Large intestine (tissue), 3 donors: Measurements from ENCODE around the gene NCOR2. TPM values are rescaled to one million over a fixed set of nuclear protein-coding genes. Genes with fewer than 3 reads are reported as not detected.

Experiments
- DNase-seq, 2 donors: peaks; one replicate each; pipeline versions ENCODE4 v3.0.0 to v3.0.0-alpha.2; 2013
- H3K27ac ChIP-seq: one replicate; pipeline ENCODE4 v1.5.1; 2013; ENCODE audit warnings: low read length
- H3K27me3 ChIP-seq: 2 replicates; pipeline ENCODE4 v1.6.1; 2013; ENCODE audit warnings: low read length; ENCODE audit not compliant: control insufficient read depth, insufficient read depth
- H3K36me3 ChIP-seq: 2 replicates; pipeline ENCODE4 v1.6.1; 2013; ENCODE audit warnings: low read length; ENCODE audit not compliant: control insufficient read depth, insufficient read depth
- H3K4me1 ChIP-seq: one replicate; pipeline ENCODE4 v1.6.1; 2013; ENCODE audit warnings: low read length; ENCODE audit not compliant: control insufficient read depth, insufficient read depth
- H3K4me3 ChIP-seq: one replicate; pipeline ENCODE4 v1.5.1; 2013; ENCODE audit warnings: low read length
- H3K9me3 ChIP-seq: one replicate; pipeline ENCODE4 v1.6.1; 2013; ENCODE audit warnings: mild to moderate bottlenecking, low read depth, low read length, moderate library complexity; ENCODE audit not compliant: control insufficient read depth
- WGBS: methylation state at CpG from one replicate; pipeline ENCODE4 v1.1.5; 2013; ENCODE audit warnings: low lambda C conversion rate; ENCODE audit not compliant: insufficient coverage; 5-methylcytosine and 5-hydroxymethylcytosine counted together
- polyA plus RNA-seq: library from polyadenylated mRNA; unstranded; fragments of 120-200 nt; gene quantifications from one replicate; pipeline ENCODE4 v1.2.1, GENCODE V29; 2013

NCOR2 gene
- polyA plus RNA-seq, 1 donor = 86.3 TPM

DNA sequence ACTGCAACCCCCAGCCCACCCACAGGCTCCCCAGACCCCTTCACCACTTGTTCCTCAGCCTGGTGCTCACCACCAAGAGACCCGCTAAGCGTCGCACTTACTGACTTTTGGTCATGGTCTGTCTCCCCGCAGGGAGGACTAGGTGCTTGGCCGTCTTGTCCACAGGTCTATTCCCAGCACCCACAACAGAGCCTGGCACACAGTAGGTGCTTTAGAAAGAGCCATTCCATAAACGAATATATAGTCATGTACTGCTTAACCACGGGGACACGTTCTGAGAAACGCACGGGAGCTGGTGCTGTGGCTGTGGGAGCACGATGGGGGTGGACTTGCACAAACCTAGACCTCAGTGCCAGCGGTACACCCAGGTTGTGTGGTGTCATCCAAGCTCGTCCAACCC, 34.0 kb downstream of the NCOR2 start:
- DNase-seq = no peak
- peaks cover 27% of the 10 kb centered on the region for H3K4me1 ChIP-seq
- no CpG with 5 or more reads among the region's 13 CpGs for WGBS

GRCh38 chr12:124532967-124533366, 34.4 kb downstream of the NCOR2 start:
- H3K4me1 ChIP-seq = peaks cover 22% of the 10 kb centered on the region

More for the DNA sequence above, 34.0 kb downstream of the NCOR2 start:
- Histone ChIP-seq H3K9me3 (no peaks in the 10 kb centered on the region), H3K36me3 (peaks cover 18% of the 10 kb centered on the region), H3K4me3 (no peak overlapping the region), H3K27ac (no peak overlapping the region), H3K27me3 (no peaks in the 10 kb centered on the region)

GRCh38 chr12:124532331-124532750, 35.1 kb downstream of the NCOR2 start:
- peaks cover 16% of the 10 kb centered on the region for H3K4me1 ChIP-seq
- peaks cover 20% of the 10 kb centered on the region for H3K36me3 ChIP-seq
- no peak overlapping the region for H3K4me3 ChIP-seq
- no CpG with 5 or more reads among the region's 14 CpGs for WGBS
- no peak for DNase-seq
- no peaks in the 10 kb centered on the region for H3K9me3 ChIP-seq
- no peak overlapping the region for H3K27ac ChIP-seq
- H3K27me3 ChIP-seq = no peaks in the 10 kb centered on the region

More at GRCh38 chr12:124532967-124533366, 34.4 kb downstream of the NCOR2 start:
- H3K9me3 ChIP-seq = no peaks in the 10 kb centered on the region
- peaks cover 20% of the 10 kb centered on the region for H3K36me3 ChIP-seq
- no CpG with 5 or more reads among the region's 5 CpGs for WGBS
- H3K4me3 ChIP-seq = no peak overlapping the region
- H3K27me3 ChIP-seq = no peaks in the 10 kb centered on the region
- peak in 1 of 2 donors; percentile 57 for DNase-seq
- H3K27ac ChIP-seq = no peak overlapping the region

DNA sequence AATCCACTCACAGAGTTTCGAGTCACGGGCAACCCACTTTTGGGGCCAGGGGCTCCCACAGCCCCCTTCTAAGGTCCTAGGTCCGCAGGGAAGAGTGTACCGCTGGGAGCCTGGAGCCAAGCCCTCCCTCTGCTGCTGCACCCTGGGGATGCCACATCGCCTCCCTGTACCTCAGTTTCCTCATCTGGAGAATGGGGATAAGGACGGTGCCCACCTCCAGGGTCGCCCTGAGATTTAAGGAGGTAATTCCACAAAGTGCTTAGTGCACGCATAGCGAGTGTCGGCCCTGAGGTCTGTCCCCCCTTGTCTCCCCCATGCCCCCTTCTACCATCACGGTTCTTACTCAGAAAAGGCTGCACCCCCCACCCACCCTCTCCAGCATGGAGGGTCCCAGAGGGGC, 35.5 kb downstream of the NCOR2 start:
- Histone ChIP-seq H3K27ac (no peak overlapping the region), H3K27me3 (no peaks in the 10 kb centered on the region), H3K4me1 (peaks cover 16% of the 10 kb centered on the region), H3K4me3 (no peak overlapping the region), H3K36me3 (peaks cover 23% of the 10 kb centered on the region), H3K9me3 (no peaks in the 10 kb centered on the region)
- no CpG with 5 or more reads among the region's 11 CpGs for WGBS
- DNase-seq = no peak

- Histone ChIP-seq H3K4me1 (peaks cover 16% of the 10 kb centered on the region), H3K27ac (no peak overlapping the region), H3K36me3 (peaks cover 25% of the 10 kb centered on the region), H3K9me3 (no peaks in the 10 kb centered on the region), H3K4me3 (no peak overlapping the region), H3K27me3 (no peaks in the 10 kb centered on the region)
- WGBS = no CpG with 5 or more reads among the region's 14 CpGs
- DNase-seq = peak in 1 of 2 donors; percentile 32
Observed at GRCh38 chr12:124531281-124531745, 36.1 kb downstream of the NCOR2 start.

DNA sequence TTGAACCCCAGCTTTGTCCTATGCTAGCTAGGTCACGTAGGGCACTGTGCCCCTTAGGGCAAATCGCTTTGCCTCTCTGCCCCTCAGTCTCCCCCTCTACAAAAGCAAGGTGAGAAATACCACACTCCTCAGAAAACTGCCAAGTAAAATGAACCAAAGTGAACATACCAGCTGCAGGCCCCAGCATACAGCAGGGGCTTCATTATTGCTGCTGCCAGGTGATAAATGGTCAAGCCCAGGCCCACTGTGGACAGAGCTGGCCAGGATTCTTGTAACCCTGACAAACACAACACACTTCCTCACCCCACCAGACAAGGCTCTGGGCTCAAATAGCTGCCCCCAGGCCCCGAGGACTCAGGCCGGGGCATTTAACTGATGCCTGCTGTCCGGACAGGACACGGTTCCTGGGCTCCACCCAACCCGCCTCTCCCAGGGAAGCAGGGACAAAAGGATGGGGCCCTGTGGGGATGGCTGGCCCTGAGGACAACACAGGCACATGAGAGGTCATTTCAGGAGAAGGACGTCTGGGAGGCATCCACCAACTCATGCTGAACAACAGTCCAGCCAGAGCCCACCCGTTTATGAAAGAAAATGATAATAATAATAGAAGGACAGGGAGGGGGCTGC, 36.7 kb downstream of the NCOR2 start:
- WGBS = no CpG with 5 or more reads among the region's 9 CpGs
- no peaks in the 10 kb centered on the region for H3K9me3 ChIP-seq
- H3K4me1 ChIP-seq = peaks cover 19% of the 10 kb centered on the region
- no peak overlapping the region for H3K4me3 ChIP-seq
- no peak for DNase-seq
- H3K27ac ChIP-seq = no peak overlapping the region
- peaks cover 29% of the 10 kb centered on the region for H3K36me3 ChIP-seq
- no peaks in the 10 kb centered on the region for H3K27me3 ChIP-seq

DNA sequence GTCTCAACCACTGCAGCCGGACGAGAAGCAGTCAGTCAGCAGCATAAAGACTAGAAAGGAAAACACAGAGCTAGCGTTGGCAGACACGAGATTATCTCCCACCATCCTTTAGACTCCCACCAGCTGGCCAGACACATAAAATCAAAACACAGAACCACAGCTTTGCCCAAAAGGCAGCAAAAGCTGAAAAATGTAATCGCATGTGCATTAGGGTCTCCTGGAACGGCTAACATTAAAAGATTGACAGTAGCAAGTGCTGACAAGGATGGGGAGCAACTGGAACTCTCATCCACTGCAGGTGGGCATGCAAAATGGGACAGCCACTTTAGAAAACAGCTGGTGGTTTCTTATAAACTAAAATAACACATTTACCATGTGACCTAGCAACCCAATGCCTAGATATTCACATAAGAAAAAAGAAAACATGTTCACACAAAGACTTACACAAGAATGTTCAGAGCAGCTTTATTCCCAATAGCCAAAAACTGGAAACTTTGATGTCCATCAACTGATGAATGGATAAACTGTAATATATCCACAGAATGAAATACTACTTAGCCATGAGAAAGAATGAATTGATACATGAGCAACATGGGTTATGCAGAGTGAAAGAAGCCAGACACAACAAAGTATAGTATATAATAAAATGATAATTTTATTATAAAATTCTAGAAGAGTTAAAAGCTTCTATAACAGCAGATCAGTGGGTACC, 37.7 kb downstream of the NCOR2 start:
- H3K36me3 ChIP-seq = peaks cover 29% of the 10 kb centered on the region
- no peak overlapping the region for H3K4me3 ChIP-seq
- WGBS = 92% methylated on average over 2 of the region's 6 CpGs
- H3K4me1 ChIP-seq = peaks cover 19% of the 10 kb centered on the region
- no peak for DNase-seq
- H3K27ac ChIP-seq = no peak overlapping the region
- no peaks in the 10 kb centered on the region for H3K27me3 ChIP-seq
- H3K9me3 ChIP-seq = no peaks in the 10 kb centered on the region

DNA sequence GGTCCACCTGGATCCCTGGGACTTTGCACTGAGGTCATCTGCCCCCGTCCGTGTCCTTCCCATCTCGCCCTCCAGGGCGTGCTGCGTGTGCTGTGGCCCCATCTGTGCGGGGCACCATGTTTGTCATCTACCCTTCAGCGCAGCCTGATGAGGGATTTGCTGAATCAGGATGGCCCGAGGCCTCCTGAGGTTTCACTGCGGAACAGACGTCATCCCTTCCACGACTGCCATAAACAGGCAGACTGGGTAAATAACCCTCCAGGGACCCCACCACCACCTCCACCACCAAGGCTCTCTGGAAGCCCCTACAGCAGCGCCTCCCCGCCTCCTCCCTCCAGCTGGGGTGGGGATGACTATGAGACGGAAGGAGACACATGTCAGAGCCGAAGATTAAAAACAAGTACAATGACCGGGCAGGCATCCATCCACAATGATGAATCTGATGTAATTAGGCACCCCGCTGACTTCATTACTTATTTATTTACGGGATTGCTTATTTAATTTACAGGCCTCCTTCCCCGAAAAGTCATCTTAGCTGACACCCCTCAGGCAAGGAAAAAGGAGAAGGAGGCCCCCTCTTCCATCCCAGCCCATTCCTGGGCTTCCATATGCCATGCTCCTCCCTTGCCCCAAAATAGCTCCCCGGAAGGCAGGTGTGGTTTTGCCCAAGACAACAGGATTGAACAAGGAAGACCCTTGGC, 39.4 kb downstream of the NCOR2 start:
- Histone ChIP-seq H3K9me3 (no peaks in the 10 kb centered on the region), H3K27me3 (no peaks in the 10 kb centered on the region), H3K27ac (no peak overlapping the region), H3K4me1 (peaks cover 11% of the 10 kb centered on the region), H3K4me3 (no peak overlapping the region), H3K36me3 (peaks cover 24% of the 10 kb centered on the region)
- WGBS = 80% methylated on average over 2 of the region's 20 CpGs
- DNase-seq = no peak

DNA sequence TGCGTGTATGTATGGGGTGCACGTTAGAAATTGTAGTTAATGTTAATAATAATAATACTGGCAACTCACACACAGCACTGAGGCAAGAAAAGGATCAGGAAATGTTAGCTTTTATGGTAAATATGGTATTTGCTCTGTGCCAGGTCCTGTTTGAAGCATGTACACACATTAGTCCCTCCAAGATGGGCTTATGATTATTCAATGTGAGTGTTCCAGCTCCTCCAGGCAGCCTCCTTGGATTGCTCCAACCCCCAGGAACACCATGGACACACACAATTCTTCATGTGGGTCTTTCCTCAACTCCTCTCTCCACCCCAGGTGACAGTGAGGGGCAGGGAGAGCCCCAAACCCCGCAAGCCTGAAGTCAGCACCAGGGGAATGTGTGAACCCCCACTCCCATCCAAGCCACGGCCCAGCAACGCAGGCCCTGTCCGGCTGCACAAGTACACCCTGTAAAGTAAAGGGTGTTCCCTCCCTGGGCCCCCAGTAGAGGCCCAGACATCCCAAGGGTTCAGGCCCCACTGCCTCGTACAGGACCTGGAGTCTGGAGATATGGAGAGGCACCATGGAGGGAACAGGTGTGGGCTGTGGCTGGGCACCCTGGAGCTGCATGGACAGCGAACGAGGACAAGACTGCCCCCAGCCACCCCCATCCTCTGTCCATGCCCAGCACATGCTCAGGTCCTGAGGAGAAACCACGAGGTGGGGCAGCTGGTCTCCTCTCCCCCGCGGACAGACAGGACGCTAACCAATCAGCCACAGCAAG, 41.3 kb downstream of the NCOR2 start:
- H3K36me3 ChIP-seq = peaks cover 24% of the 10 kb centered on the region
- H3K4me3 ChIP-seq = no peak overlapping the region
- no peaks in the 10 kb centered on the region for H3K27me3 ChIP-seq
- H3K27ac ChIP-seq = no peak overlapping the region
- peaks cover 3% of the 10 kb centered on the region for H3K4me1 ChIP-seq
- DNase-seq = no peak
- no CpG with 5 or more reads among the region's 13 CpGs for WGBS
- no peaks in the 10 kb centered on the region for H3K9me3 ChIP-seq

GRCh38 chr12:124525455-124525854, 42.0 kb downstream of the NCOR2 start:
- H3K27ac ChIP-seq = no peak overlapping the region
- H3K9me3 ChIP-seq = no peaks in the 10 kb centered on the region
- H3K4me1 ChIP-seq = peaks cover 3% of the 10 kb centered on the region
- no peak for DNase-seq
- no peak overlapping the region for H3K4me3 ChIP-seq
- H3K36me3 ChIP-seq = peaks cover 24% of the 10 kb centered on the region
- no peaks in the 10 kb centered on the region for H3K27me3 ChIP-seq
- WGBS = no CpG with 5 or more reads among the region's 14 CpGs
